ENCODE measurements around the gene KIAA0232. TPM values are rescaled to one million over a fixed set of nuclear protein-coding genes. Genes with fewer than 3 reads are reported as not detected.

KIAA0232 gene
- total and polyA plus RNA-seq, 2 experiments from 2014 or later, result 11.3 to 34.3 TPM

DNA sequence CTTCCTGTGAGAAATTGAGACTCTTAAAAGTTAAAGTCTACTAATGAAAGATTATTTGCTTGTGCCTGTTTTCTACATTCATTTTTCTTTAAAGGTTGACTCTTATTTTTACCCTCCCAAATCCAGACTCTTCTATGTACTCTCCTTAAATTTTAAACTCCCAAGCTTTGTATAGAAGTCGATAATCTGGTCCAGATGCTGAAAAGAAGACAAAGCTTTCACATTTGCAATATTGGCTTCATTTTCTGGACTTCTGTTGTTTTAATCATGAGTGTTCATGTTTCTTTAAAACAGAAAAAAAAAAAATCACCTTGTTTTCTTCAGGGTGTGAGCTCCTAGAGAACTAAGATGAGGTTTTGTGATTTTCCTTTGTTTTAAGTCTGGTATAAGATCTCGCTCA, 73.9 kb downstream of the KIAA0232 start:
- 92% methylated on average over 2 of the region's 2 CpGs for WGBS (ENCODE audit: low lambda C conversion rate, missing lambda C conversion rate)
- H2AFZ ChIP-seq, result no peak overlapping the region
- H4K20me1 ChIP-seq (ENCODE audit: insufficient read depth, poor library complexity, severe bottlenecking), result no peaks in the 10 kb centered on the region
- DNase-seq (ENCODE audit: low spot score), result no peak
- peaks cover 15% of the 10 kb centered on the region for H3K4me1 ChIP-seq (ENCODE audit: insufficient read depth)
- H3K9me2 ChIP-seq (replicated peaks; ENCODE audit: insufficient read depth), result no peaks in the 10 kb centered on the region
- no peak overlapping the region for H3K4me2 ChIP-seq
- TF ChIP-seq EZH2phosphoT487 (IDR thresholded peaks at IDR 0.05; ENCODE audit: low read depth, severe bottlenecking, unreplicated experiment), result no peak
- TF ChIP-seq CTCF (IDR thresholded peaks at IDR 0.05; ENCODE audit: poor library complexity), result no peak
- no peak for TF ChIP-seq EZH2 (IDR thresholded peaks at IDR 0.05; ENCODE audit: borderline replicate concordance)
- no peak overlapping the region for H3K4me3 ChIP-seq
- H3K9me3 ChIP-seq (ENCODE audit: low read depth), result no peaks in the 10 kb centered on the region
- H3K27ac ChIP-seq, result peak overlapping the region; percentile 29
- peaks cover 53% of the 10 kb centered on the region for H3K79me2 ChIP-seq
- no peaks in the 10 kb centered on the region for H3K36me3 ChIP-seq (replicated peaks; ENCODE audit: insufficient read depth, low read depth)
- H3K27me3 ChIP-seq, result no peaks in the 10 kb centered on the region

DNA sequence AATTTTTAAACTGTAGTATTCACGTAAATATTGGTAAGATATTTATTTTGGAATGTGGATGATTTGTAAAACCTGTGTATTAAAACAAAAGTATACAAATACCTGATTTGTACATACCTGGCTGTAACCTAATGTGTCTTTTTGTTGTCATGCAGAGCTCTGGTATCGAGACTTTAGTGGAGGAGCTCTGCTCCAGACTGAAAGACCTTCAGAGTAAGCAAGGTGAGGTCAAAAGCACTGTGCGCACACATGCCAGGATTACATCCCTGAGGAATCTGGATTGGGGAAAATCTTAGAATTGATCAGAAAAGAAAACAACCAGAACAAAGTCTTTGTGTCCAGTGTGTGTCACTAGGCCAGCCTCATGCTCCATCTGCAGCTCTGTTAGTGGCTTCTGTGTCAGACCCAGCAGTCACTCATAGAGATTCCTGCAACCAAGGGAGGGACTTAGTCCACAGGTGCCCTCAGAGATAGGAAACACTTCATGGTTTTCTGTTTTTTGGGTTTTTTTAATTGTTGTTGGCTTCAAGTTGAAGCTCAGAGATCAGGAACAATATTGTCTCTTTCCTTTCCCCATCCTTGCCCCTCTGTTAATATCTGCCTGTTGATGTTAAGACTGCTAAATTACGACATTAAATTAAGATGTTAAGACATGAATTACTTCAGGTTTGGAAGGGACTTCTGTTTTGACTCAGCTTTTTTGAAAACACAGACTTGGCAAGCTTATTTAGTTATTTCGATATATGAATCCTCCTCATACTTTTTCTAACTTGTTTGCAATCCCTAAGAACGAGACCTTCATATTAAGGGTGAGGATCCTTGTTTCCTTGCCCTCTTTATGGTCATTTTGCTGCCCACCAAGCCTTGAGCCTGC, 74.7 kb downstream of the KIAA0232 start:
- Histone ChIP-seq H2AFZ (no peak overlapping the region), H3K4me3 (no peak overlapping the region), H3K36me3 (replicated peaks; ENCODE audit: insufficient read depth, low read depth) (no peaks in the 10 kb centered on the region), H3K4me2 (no peak overlapping the region), H3K27ac (peak overlapping the region; percentile 29), H3K27me3 (no peaks in the 10 kb centered on the region), H3K9me2 (replicated peaks; ENCODE audit: insufficient read depth) (no peaks in the 10 kb centered on the region), H3K9me3 (ENCODE audit: low read depth) (no peaks in the 10 kb centered on the region), H4K20me1 (ENCODE audit: insufficient read depth, poor library complexity, severe bottlenecking) (no peaks in the 10 kb centered on the region), H3K4me1 (ENCODE audit: insufficient read depth) (peaks cover 15% of the 10 kb centered on the region), H3K79me2 (peaks cover 48% of the 10 kb centered on the region)
- DNase-seq (ENCODE audit: low spot score), result no peak
- TF ChIP-seq CTCF (IDR thresholded peaks at IDR 0.05; ENCODE audit: poor library complexity), result no peak
- TF ChIP-seq EZH2 (IDR thresholded peaks at IDR 0.05; ENCODE audit: borderline replicate concordance), result no peak
- TF ChIP-seq EZH2phosphoT487 (IDR thresholded peaks at IDR 0.05; ENCODE audit: low read depth, severe bottlenecking, unreplicated experiment), result no peak
- 96% methylated on average over 6 of the region's 6 CpGs for WGBS (ENCODE audit: low lambda C conversion rate, missing lambda C conversion rate)

DNA sequence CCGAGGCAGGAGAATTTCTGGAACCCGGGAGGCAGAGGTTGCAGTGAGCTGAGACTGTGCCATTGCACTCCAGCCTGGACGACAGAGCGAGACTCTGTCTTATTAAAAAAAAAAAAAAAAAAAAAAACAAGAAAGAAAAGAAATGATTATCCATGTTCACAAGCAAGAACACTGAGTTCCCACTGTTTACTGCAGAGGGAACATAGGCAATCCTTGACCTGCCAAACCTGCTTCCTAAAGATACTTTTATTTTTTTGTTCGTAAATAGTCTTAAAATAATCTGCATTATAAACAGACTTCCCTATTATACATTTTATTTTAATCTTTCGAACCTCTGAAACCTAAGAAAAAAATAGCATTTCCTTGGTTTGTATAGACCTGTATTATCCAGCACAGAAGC, 76.5 kb downstream of the KIAA0232 start:
- Histone ChIP-seq H3K4me1 (ENCODE audit: insufficient read depth) (peaks cover 15% of the 10 kb centered on the region), H3K27ac (no peak overlapping the region), H3K4me3 (no peak overlapping the region), H3K9me2 (replicated peaks; ENCODE audit: insufficient read depth) (no peaks in the 10 kb centered on the region), H3K79me2 (peaks cover 38% of the 10 kb centered on the region), H3K9me3 (ENCODE audit: low read depth) (no peaks in the 10 kb centered on the region), H3K4me2 (no peak overlapping the region), H4K20me1 (ENCODE audit: insufficient read depth, poor library complexity, severe bottlenecking) (no peaks in the 10 kb centered on the region), H2AFZ (no peak overlapping the region), H3K27me3 (no peaks in the 10 kb centered on the region), H3K36me3 (replicated peaks; ENCODE audit: insufficient read depth, low read depth) (no peaks in the 10 kb centered on the region)
- no peak for DNase-seq (ENCODE audit: low spot score)
- no peak for TF ChIP-seq EZH2 (IDR thresholded peaks at IDR 0.05; ENCODE audit: borderline replicate concordance)
- TF ChIP-seq CTCF (IDR thresholded peaks at IDR 0.05; ENCODE audit: poor library complexity), result no peak
- no peak for TF ChIP-seq EZH2phosphoT487 (IDR thresholded peaks at IDR 0.05; ENCODE audit: low read depth, severe bottlenecking, unreplicated experiment)
- WGBS (ENCODE audit: low lambda C conversion rate, missing lambda C conversion rate), result 98% methylated on average over 6 of the region's 6 CpGs
